NCI-H446 (cell line): ENCODE results near the gene CEP131.
A peak's percentile ranks its signal among the peaks of the same experiment; 100 is the strongest.
"Not testable (repeated sequence)": the region's sequence is repeated elsewhere in the genome, so short reads cannot be mapped to it uniquely, and the experiment has no call there.

Source experiments
- DNase-seq, 2 experiments: peaks; one replicate each; lab custom pipeline; 2025; lab: John Stamatoyannopoulos, UW

CEP131 gene

DNA sequence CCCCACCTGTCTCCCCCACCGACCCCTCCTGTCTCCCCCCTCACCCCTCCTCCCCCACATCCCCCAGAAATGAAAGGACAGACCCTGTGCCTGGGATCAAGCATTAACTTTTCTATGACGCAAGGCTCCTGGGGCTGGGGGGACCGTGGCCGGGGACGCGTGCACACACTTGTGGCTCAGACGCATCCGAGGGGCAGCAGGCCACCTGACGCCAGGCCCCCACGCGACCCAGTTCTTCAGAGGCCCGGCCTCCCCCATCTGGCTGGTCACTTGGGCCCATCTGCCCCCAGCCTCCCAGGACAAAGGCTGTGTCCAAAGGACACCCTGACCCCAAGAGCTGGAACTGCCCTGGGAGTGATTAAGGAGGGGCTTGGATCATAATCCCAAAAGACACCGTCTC lies 71.5 kb downstream of the CEP131 start:
- DNase-seq = no peak

DNA sequence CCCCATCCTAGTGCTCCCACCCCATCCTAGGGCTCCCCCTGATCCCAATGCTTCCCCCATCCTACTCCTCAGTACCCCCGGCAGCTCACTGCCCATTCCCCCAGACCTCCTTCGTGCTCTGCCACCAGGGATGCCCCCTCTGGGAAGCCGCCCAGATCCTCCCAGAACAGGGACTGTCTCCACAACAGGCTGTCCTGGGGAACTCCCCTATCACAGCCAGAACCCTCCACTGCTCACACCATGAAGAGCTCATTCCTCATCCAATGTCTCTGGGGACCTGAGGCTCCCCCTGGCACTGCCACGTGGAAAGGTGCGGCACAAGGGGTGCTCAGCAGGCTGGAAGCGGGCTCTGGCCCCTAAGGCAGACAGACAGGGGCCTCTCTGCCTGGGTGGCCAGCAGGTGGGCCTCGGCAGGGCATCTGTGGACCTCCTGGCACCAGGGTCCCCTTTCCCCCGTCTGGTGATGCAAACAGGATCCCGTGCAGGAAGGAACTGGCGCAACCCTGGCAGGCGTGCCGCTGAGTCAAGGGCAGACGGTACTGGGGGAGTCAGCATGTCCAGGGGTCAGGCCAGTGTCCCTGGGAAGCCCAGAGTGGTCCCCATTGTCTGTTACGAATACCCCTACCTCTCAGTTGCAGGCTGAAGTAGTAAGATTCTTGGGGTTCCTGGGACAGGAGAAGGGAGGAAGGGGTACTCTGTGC lies 72.2 kb downstream of the CEP131 start:
- no peak for DNase-seq

DNA sequence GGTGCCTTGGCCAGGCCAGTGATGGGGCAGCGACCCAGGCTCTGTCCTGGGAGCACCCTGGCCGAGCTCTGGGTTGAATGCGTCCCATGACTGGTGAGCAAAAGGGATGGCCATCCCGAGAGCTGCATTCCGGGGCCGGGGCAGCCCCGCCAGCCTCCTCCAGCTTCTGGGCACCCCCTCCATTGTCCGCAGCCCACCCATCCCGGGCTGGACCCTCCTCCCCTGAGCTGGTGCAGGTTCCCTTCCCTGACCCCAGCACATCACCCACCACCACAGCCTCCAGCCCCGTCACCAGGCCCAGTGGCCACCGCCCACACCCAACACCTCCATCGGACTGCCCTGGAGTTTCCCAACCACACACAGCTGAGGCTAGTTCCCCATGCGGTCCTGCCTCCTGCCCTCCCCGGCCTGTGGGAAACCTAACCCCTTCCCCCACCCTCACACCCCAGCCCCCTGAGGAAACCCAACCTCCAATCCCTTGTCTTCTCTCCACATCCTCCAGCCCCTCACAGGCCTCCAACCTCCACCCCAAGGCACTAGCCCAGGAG lies 73.7 kb downstream of the CEP131 start:
- no peak for DNase-seq

DNA sequence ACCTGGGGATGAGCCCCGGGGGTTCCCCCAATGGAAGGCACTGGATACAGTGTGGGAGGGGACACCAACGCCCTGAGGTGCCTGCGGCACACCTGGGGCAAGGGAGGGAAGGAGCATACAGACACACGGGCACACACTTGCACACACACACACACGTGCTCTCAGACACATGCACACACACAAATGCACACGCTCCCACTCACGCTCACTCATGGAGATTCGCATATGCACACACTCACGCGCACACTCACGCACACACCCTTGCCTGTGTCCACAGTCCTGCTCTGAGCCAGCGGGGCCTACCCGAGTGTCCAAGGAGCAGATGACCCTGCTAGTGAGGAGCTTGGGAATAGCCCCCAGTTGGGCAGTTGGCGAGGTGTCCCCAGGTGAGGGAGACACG lies 74.2 kb downstream of the CEP131 start:
- no peak for DNase-seq

DNA sequence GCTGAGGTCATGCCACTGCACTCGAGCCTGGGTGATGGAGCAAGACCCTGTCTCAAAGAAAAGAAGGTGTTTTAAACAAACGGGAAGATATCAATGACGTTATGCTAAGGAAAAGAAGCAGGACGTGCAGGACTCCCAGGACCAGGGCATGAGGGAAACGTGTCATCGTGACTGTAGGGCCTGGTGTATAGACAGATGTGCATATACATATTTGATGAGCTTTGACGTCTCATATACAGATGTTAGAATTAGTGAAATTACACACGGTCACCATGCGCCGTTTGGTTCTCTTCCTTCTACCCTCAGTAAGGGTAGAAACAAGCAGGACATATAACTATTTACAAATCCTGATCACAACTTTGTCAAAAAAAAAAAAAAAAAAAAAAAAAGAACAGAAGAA lies 75.1 kb downstream of the CEP131 start:
- DNase-seq = no peak

DNA sequence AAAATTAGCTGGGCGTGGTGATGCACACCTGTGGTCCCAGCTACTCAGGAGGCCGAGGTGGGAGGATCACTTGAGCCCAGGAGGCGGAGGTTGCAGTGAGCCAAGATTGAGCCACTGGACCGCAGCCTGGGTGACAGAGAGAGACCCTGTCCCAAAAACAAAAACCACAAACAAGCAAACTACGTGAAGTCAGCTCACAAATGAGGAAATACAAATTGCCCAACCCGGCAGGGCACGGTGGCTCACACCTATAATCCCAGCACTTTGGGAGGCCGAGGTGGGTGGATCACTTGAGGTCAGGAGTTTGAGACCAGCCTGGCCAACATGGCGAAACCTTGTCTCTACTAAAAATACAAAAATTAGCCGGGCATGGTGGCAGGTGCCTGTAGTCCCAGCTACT lies 76.6 kb downstream of the CEP131 start:
- not testable (repeated sequence) for DNase-seq

DNA sequence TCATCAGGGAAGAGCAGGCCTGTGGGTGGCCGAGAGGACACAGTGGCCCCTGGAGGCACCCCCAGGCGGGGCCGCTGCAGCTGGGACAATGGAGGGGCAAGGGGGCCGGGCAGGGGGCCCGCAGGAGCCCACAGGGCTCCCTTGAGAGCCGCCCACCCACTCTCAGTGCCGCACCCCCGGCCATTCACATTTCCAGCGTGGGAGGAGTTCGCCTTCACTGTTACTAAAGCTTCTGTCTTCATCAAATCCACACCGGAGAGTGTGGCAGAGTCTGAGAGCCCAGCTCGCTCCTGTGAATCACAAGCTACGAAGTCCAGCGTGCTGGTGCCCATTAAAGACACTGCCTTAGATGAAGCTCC lies 78.4 kb downstream of the CEP131 start:
- no peak for DNase-seq

DNA sequence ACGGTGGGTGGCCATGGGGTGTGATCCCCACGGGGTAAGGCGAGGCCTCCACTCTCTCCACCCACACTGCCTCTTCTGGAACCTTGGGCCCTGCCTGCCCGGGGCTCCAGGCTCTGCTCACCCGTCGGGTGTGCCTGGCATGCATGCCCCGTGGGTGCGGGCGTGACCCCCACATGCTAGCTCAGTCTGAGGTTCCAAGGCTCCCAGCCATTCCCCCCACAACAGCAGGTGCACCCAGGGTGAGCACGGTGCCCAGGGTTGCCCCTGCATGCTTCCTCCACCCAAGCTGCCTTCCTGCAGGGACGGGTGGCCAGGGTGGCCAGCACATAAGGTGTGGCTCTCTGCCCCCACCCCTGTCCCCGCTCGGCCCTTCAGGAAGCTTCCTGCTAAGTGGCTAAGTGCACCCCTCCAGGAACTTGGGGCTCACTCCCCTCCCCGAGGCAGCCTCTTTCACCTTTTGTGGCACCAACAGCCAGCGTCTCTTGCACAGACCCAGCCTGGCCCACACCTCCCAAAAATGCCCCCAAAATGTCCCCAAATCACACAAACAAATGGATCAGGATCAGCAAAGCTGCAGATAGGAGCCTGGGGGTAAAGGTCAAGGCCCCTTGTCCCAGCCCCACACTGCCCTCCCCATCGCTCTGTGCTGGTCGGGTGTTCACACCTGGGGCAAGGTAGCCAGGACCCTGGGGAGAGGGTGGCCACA lies 78.9 kb downstream of the CEP131 start:
- DNase-seq = no peak

DNA sequence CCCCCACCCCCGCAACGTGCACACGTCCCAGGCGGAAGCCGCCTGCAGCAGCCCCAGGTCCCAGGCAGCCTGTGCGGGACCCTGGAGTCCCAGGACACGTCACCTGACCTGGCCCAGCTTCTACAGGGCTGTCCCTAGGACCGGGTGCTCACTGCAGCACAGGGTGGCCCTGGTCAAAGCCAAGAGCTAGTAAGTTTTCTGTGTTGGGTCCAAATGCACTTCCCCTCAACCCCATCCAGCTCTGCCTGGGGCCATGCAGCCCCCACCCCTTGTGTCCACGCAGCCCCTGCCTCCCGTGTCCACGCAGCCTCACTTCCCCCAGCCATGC lies 79.6 kb downstream of the CEP131 start:
- DNase-seq = no peak

DNA sequence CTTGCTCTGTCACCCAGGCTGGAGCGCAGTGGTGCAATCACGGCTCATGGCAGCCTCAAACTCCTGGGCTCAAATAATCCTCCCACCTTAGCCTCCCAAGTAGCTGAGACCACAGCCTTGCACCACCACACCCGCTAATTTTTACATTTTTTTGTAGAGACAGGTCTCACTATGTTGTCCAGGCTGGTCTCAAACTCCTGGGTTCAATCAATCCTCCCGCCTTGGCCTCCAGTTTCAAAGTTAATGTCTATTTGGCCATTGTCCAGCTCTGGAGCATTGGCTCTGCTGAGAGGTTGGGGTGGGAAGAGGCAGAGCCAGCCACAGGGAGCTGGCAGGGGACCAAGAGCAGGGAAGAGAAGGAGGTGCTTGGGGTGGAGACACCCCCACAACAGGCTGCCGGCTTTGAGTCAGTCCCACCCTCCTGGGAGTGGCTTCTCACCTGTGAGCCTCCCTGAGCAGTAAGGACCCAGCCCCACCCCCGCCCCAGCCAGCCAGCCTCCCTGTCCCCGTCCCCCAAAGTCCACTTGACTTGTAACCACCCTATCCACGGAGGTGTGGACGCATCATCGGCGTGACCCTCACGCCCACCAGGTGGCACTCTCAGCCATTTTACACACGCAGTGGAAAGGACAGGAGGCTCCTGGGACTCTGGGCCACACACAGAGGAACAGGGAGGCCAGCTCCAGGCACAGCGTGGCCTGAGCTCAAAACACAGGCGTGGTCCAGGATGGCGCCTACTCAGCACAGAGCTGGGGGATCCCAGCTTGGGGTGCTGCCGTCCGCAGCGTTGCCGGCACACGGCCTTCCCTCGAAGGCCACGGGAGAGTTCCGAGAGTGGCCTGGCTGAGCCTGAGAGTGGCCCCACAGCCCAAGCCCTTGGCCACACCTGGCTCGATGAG lies 80.2 kb downstream of the CEP131 start:
- DNase-seq = peak; percentile 42 to 77

DNA sequence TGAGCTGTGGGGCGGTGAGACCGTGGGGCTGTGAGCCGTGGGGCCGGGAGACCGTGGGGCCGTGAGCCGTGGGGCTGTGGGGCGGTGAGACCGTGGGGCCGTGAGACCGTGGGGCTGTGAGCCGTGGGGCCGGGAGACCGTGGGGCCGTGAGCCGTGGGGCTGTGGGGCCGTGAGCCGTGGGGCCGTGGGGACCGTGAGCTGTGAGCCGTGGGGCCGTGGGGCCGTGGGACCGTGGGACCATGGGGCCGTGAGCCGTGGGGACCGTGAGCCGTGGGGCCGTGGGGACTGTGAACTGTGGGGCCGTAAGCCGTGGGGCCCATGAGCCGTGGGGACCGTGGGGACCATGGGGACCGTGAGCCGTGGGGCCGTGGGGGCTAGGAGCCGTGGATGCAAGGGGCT lies 82.1 kb downstream of the CEP131 start:
- no peak for DNase-seq

DNA sequence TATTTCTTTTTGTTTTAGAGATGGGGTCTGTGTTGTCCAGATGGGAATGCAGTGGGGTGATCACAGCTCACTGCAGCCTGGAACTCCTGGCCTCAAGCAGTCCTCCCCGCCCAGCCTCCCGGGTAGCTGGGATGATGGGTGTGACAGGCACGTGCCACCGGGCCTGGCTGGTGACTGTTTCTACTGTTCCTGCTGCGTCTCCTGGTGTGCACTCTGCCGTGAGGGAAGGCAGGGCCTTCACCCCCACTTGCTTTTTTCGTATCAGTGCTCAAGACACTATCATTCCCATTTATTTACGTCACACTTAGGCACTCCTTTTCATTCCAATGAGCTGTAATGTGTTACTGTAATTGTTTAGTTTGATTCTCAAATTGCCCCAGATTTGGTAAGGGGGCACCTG lies 82.7 kb downstream of the CEP131 start:
- DNase-seq = no peak
